ENCODE results near the gene CDKAL1.

Gene CDKAL1

DNA sequence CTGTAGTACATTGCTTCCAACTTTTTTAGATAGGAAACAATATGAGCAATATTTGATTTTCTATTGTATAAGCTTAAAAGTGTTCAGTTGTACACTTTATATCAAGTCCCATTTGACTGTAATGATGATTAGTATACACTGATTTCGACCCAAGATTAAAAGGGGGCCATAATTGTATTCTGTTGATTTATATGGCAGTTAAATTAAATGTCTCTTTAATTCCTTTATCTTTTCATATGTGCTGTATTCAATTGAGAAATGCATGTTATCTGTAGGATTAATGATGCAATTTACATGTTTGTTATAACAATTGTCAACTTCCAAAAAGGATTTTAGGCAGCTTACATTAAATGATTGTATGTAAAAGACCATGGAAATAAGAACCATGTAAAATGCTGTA lies 317.5 kb downstream of the CDKAL1 start:
- DNase-seq: no peak

DNA sequence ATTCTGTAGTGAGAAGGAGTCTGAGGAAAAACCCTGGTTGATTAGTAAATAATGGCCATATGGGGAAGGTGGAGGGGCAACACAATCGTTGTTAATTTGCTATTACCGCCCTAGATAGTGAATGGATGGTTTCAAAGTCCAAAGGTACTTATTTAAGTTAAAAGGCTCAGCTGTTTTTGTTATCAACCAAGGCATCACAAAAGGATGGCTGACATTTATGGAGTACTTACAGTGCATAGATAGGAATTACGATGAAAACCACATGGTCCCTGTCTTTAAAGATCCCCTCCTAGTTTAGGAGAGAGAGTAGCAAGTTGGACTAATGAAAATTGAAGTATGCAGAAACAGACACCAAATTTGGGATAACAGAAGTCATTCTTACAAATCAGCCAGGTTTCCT lies 319.6 kb downstream of the CDKAL1 start:
- DNase-seq: no peak

DNA sequence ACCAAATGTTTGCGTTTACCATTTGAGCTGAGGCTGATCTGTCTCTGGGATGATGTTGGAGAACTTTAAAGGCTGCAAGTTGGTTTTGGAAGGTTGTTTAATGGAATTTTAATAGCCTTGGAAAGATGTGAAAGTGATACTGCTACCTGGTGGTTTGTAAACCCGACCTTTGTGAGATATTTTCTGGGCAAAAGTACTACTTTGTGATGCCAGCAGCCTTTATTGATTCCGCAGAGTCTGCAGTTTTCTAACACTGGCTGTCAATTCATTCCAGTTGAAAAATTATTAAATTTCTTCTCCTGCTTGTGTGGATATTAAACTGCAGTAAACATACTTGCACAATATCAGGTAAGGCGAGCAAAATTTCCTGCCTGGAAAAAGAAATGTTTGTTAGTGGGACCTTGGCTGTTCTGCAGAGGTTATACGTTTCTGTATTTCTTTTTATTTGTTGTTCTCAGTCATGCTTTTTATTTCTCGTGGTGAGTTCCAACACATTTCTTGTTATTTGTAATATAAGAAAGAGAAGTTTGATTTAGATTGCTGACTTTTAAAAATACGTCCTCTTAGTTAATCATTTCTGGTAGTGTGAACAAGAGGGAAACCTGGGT lies 322.5 kb downstream of the CDKAL1 start:
- no peak for DNase-seq

DNA sequence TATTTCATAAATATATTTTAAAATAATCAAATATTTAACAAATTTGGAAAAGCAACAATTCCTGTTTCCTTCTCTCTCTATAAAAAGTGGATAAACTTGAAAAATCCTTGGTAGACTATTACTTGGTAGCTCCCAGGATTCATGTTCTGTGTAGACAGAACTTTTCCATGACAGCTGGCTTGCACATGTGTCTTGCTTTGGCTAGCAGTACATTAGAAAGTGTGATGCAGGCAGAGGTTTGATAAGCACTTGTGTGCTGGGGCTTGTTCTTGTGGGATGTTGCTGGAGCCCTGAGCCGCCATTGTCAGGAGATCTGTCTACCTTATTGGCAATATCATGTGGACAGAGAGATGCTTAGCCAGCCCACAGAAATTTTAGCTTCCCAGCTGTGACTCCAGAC lies 327.2 kb downstream of the CDKAL1 start:
- DNase-seq: no peak

DNA sequence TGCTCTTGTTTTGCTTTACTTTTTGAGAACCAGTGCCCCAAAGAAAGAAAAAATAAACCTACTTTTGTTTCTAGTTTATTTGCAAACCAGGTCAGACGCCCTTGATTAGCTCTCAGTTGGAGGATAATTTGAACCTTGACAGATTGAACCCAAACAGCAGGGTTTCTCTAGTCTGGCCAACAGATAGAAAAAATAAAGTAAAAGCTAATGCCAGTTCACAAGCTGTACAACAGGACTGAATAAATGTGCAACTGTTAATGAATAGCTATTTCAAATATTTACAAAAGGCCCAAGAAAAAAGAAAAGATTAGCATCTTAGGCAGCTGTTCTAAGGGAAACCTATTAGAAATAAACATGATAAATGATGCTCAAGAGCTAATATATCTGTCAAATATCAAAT lies 331.8 kb downstream of the CDKAL1 start:
- no peak for DNase-seq

DNA sequence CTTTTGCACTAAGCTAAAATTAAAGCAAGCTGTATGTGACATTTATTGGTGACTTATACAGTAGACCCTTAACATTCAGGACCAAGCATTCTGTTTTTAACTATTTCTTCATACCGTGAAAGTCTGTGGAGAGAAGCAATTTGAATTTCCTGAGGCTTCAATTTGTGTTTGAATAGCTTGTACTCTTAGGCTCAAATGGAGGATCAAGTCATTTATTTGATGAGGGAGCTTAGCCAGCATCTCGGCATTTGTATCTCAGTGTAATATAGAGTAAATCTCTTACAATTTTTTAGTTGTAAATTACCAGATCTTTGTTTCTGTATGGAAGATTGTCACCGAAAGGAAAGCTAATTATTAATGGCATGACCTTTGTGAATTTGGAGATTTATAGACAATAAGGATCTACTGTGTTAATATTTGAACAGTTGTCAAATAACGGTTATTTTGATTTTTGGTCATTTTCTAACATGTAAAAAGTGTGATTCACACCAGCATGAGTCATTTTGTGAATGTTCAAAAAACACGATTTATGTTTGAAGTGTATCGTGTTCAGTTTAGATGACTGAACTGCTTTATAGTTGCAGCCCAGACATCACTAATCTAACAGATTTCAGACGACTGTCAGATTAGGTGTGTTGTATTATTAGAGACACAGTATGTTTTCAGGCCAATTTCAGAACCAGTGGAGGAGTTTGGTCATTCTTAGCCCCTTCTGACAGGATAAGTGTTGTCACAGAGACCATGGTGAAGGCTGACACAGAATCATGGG lies 332.9 kb downstream of the CDKAL1 start:
- DNase-seq: no peak

DNA sequence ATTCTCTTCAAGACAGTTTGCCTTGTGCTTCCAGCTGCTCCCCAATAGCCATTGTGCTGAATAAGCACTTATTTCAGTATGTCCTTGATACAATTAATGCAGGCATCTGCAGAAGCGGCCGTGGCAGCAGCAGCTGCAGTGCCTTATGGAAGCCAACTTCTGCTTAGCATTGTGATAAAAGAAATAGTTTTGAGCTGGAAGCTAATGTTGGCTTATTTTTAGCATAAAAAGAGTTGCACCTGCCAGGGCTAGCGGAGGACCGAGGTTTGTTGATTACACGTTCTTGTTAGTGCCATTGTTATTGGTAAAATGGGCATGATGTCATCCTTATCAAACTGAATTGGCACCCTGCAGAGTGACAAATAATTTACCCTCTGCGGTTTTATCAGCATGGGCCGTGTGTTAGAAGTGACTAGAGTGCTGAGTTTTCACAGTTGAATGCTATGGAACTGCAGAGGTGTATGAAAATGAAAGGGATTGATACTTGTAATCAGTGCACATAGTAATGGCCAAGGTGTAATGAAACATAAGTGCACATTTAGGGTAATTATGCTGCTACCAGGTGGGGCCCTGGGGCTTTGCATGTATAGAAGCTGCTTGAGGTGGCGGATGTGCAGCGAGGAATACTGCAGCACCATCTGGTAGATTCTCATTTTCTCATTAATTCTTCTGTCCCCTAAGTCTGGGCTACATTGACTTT lies 334.3 kb downstream of the CDKAL1 start:
- DNase-seq: no peak

DNA sequence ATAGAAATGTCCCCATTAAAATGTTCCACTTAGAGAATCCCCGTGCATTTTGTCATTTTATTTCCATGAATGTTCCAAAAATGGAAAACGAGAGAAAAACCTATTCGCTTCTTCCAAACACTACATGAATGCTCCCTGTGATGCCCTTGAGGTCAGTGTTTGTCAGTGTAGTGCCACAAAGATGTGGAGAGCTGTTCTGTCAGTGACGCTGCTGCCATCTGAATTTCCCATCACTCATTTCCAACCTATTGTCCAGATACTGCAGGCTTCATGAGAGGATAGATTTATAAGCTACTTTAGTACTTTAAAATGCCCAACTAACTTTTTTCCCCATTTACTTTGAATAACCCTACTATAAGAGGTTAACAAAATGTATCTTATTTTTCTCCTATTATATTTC lies 335.8 kb downstream of the CDKAL1 start:
- DNase-seq: no peak

DNA sequence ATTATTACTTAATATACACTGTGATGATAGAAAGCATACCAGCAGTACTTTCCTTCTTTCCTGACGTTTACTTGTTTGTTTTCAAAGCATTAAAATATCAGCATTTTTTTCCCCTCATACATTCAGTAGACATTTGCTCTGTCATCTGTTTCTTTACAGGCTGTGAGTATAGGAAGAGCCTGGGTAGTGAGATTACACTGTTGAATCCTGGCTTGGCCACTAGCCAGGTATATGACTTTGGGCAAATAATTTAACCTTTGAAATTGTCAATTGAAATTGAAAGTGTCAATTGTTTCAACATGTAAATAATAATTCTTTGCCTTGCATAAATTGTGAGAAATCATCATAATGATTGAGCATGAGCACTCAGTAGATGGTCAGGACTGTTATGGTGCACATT lies 336.2 kb downstream of the CDKAL1 start:
- no peak for DNase-seq

DNA sequence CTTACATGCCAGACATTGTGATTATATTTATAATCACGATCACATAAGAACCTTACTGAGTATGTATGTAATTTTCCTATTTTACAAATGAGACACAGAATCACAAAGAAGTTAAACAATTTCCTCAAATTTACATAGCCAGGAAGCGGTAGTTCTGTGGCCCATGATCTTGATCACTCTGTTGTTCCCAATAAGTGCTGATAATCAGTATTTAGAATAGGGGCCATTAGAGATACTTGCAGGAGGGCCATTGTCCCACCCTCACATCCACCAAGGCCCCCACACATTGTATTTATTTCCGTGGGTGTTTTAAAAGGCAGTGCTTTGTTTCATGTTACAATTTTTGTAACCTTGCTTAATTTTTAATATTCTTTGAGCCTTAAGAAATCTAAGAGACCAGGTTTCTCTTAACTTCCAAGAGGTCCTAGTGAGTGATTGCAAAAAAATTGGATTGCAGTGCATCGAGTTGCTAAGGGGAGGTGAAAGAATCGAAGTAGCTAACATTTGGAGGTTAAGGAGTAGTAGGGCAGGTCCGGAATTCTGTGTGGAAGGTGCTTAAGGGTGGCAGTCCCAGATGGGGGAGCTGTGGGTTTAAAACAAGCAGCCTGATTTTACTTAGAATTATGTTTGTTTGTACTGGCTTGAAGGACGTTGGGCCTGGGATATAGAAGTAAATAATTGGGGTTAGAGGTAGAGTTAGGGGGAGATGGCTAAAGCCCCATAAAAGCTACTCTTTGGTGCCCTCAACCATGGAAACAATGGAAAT lies 339.4 kb downstream of the CDKAL1 start:
- DNase-seq: no peak

DNA sequence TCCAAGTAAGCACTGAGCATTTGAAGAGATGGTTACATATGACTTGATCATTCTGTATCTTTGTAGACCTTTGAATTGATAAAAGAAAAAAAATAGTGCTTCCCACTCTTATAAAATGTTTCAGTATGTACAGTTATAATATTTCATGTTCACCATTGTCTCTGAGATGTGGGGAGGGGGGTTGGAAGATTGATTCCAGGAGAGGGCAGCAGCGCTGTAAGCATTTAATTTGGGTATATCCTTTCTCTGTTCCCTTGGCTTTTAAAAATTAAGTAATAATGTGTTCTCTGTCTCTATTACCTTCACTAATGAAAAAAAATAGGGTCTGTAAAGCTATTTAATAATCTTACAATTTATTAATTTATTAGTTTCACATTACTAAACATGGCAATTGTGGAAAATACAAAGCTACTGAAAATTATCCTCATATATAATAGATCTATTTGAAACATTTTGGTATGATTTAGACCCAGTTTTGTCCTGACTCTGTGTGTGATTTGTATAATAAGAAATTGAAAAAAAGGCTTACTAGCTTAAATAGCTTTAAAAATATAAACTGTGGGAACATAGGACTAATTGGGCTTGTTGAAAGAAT lies 341.2 kb downstream of the CDKAL1 start:
- no peak for DNase-seq

DNA sequence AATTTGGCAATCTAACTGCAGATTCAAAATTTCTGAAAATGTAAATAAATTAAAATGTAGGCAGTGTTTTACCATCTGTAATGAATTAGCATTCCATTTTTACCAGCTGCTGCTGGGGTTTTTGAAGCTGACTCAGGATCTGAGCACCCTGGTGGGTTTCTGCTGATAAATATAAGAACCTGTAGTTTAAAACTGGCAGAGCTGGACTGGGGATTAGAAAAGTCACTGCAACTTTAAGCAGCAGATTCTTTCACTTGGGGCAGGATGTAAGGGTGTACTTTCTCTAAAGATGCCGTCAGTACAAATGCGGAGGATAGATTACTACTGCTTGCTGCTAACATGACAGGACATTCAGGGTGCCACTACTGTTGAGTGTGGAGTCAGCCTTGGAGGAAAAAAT lies 341.8 kb downstream of the CDKAL1 start:
- DNase-seq: no peak

DNA sequence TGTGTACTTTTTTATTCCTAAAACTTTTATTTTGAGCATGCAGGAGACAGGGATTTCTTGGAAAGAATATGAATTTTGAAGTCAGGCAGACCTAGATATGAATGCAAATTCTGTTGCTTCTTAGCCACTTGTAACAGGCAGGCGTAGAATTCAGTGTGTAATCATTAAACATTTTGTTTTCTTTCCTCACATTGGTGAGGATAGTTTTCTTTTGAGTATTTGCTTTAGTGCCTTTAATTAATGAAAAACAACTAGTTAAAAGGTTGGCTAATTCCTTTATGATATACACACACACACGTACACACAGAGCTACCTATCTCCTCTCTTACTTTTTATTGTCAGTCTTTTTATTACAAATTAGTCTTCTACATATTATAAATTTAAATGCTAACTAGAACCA lies 342.3 kb downstream of the CDKAL1 start:
- DNase-seq: no peak

DNA sequence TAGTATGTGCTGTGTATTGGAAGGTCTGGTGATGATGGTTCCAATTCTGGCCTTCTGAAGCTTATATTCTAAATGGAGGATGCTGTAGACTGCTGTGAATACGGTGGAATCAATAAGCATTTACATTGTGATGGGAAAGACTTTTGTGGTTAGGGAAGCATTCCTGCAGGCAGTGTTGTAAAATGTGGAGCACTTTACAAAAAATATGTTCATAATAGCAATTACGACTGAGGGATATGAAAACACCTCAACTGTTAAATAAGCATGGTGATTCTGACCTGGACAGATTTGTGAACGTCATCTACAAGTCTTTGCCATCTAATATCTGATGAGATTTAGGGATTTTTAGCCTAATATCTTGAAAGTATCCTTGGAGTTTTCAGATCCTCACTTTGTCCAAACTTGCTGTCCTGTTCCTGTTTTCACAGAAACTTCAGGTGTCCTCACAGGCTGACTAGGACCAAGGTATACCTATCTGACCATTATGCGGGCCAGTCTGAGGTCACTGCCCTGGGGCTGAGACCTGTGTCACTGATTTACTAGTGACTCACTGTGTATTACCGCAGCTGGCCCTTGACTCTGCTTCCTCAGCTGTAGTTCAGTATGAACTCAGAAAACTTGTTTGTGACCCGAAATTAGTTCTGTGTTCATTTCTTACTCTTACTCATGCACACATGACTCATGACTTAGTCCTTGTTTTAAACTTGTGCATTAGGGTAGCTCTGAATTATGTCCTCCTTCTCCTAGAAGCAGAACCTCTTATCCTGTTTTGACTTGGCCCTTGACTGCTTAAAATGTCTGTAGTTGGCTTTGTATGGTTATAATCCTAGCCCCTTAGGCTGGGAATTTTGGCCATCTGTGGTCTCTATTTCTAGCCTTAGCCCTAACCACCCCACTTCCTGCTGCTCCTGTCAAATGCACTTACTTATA lies 343.0 kb downstream of the CDKAL1 start:
- DNase-seq: no peak

DNA sequence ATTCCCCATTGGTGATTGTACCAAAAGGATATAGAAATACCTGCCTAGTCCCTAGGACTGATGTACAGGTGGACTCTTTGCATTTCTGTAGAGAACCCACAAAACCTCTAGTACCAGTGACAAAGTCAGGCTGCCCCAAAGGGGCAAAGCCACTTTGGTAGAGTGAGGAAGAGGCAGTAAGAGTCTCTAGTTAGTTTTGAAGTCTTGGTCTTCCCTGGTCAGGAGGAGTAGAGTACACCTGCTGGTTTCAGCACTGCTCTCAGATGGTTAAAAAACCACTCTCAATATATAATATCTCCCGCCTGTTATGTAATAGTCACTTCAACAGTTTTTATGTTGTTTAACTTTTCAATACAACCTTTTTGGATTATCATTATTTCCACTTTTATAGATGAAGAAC lies 344.9 kb downstream of the CDKAL1 start:
- no peak for DNase-seq

DNA sequence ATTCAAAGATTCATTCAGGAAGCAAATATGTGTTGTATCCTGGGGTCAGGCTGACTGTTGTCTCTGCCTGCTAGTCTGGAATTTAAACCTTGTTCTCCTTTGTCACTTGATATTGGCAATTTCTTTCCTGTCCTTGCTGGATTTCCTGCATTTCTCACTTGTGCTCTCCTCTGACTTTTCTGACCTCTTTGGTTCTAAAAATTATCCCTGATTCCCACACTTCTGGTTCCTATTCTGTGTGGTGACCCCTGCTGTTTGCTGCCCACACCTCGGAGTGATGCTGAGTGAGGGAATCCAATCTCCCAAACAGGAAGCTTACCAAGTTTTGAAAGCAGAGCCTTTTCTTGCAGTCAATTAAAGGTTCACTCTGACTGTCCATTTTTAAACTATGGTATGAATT lies 345.3 kb downstream of the CDKAL1 start:
- DNase-seq: no peak

DNA sequence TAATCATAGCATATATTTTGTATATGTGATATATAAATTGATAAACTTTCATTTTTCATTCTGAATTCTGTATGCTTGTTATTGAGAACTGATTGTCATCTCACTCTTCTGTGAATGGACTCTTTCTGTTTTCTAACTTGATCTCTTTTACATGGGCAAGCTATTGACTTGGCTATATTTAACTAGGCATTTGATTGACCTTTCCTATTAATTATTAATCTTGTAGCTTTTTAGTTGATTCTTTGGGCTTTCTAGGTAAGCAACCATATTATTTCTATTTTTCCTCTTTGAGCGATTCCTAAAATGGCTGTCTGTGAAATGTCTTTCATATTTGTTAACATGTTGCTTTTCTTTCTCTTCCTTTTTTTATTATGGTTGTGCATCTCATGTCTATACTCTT lies 347.1 kb downstream of the CDKAL1 start:
- no peak for DNase-seq

DNA sequence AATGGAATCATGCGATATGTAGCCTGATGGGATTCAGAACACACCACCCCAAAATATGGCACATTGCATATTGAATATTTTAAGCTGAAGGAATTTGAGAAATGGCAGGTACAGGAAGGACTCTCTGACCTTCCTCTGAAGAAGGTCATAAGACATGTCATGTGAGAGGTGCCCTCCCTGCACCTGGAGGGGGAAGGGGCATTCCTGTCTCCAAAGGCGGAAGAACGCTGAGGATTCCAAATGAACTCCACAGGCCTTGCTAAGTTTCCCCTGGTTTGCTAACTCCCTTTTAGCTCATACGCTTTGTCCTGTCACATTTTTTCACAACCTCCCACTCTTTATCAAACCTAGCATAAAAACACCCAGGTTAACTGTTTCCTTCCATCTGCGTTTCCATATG lies 347.8 kb downstream of the CDKAL1 start:
- DNase-seq: no peak

DNA sequence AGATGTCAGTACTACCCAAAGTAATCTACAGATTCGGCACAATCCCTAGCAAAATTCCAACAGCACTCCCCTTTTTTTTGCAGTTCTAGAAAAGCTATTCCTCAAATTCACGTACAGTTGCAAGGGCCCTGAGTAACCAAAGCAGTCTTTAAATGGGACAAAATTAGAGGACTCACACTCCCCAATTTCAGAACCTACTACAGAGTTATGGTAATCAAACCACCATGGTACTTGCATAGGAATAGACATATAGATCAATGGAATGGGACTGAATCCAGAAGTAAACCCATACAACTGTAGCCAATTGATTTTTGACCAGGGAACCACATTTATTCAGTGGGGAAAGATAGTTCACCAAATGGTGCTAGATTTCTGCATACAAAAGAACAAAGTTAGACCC lies 350.8 kb downstream of the CDKAL1 start:
- no peak for DNase-seq

DNA sequence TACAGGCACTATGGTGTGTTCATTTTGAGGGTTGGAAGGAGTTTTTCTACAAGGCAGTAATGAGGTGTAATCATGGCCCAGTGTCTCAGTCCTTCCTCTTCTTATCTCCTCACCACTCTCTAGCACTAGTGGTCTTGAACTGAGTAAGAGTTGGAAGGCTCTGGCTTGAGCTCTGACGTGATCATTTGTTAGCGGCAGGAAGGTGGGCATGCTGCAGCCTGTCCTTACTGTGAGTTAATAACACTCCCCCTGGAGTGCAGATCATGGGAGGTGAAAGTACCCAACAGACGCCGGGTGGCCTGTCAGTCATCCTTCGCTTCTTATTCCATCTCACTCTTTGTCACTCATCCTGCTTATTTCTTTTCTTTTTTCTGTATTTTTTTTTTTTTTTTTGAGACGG lies 356.9 kb downstream of the CDKAL1 start:
- DNase-seq: no peak

DNA sequence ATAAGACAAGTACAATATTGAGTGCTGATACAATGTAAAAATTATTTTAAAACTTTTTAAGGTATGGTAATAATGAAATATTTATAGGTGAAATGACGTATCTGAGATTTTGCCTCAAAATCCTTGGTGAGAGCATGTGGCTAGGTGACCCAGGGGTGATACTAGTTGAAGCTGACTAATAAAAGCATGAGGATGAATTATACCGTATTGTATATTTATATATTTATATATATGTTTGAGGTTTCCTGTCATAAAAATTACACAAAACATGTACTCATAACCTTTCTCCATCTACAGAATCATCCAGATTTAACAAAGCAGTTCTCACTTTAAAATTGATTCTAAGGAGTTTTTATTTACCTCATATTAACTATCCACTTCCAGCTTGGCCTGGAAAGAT lies 358.1 kb downstream of the CDKAL1 start:
- DNase-seq: no peak

DNA sequence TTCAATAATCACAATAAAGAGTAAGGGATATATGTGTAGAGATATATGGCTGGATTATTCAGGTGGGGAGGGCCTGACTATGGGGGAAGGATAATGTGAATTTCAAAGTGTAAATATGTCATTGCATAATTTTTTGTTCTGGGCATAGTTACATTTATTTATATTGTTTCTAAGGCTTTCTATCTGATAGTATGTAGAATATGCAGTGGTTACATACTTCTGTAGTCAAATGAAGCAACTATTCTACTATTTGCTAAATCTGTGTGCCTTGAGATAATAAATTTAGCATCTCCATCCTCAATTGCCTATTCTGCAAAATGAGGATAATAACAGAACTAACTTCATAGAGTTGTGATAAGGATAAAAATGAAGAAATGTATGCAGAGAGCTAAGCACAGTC lies 359.2 kb downstream of the CDKAL1 start:
- DNase-seq: no peak

All from CD4-positive, alpha-beta T cell treated with Interleukin-4 for 1 hour (primary cell).